ENCODE measurements around the gene INS. TPM values are rescaled to one million over a fixed set of nuclear protein-coding genes. Genes with fewer than 3 reads are reported as not detected.

INS gene
- polyA plus RNA-seq, 1 experiment: not detected

GRCh38 chr11:2155511-2155910, 5.5 kb downstream of the INS start:
- DNase-seq (ENCODE audit: low read depth, low spot score): no peak
- H3K27me3 ChIP-seq (ENCODE audit: control insufficient read depth, insufficient read depth, low read length): peaks cover 16% of the 10 kb centered on the region
- ChIA-PET CTCF (interaction anchor here (0.6 to 14.8 kb wide), 13 partner anchors 8 to 503 kb away, joined by 3 to 557 read pairs (median 5); partner anchors contain the start of genes MRPL23 and TNNI2), POLR2A (no interaction called here)
- H3K4me3 ChIP-seq (ENCODE audit: low read depth, low read length): no peak overlapping the region
- TF ChIP-seq CTCF (IDR thresholded peaks at IDR 0.05; ENCODE audit: low read depth, low read length): no peak
- no peak overlapping the region for H3K27ac ChIP-seq (ENCODE audit: low read depth, low read length)
- H3K9me3 ChIP-seq (ENCODE audit: control insufficient read depth, insufficient read depth, low read length): no peaks in the 10 kb centered on the region; the same call in 1 of the 2 replicates

GRCh38 chr11:2154889-2155288, 6.1 kb downstream of the INS start:
- CTCF ChIA-PET: interaction anchor here (1.3 to 14.8 kb wide), 6 partner anchors 118 to 502 kb away, joined by 3 to 557 read pairs (median 58); partner anchors contain the start of gene SYT8
- Histone ChIP-seq H3K27ac (ENCODE audit: low read depth, low read length) (no peak overlapping the region), H3K4me3 (ENCODE audit: low read depth, low read length) (no peak overlapping the region), H3K27me3 (ENCODE audit: control insufficient read depth, insufficient read depth, low read length) (peaks cover 21% of the 10 kb centered on the region), H3K9me3 (ENCODE audit: control insufficient read depth, insufficient read depth, low read length) (no peaks in the 10 kb centered on the region; the same call in 1 of the 2 replicates)
- no peak for DNase-seq (ENCODE audit: low read depth, low spot score)
- POLR2A ChIA-PET: no interaction called here
- no peak for TF ChIP-seq CTCF (IDR thresholded peaks at IDR 0.05; ENCODE audit: low read depth, low read length)

- Histone ChIP-seq H3K27me3 (ENCODE audit: control insufficient read depth, insufficient read depth, low read length) (peaks cover 28% of the 10 kb centered on the region), H3K4me3 (ENCODE audit: low read depth, low read length) (no peak overlapping the region), H3K9me3 (ENCODE audit: control insufficient read depth, insufficient read depth, low read length) (no peaks in the 10 kb centered on the region; the same call in 1 of the 2 replicates), H3K27ac (ENCODE audit: low read depth, low read length) (no peak overlapping the region)
- CTCF ChIA-PET: interaction anchor here (1.4 to 14.8 kb wide), 6 partner anchors 117 to 502 kb away, joined by 4 to 557 read pairs (median 58); partner anchors contain the start of gene SYT8
- POLR2A ChIA-PET: no interaction called here
- DNase-seq (ENCODE audit: low read depth, low spot score): no peak
- TF ChIP-seq CTCF (IDR thresholded peaks at IDR 0.05; ENCODE audit: low read depth, low read length): no peak
Observed at GRCh38 chr11:2154195-2154585, 6.8 kb downstream of the INS start.

GRCh38 chr11:2153581-2154194, 7.3 kb downstream of the INS start:
- POLR2A ChIA-PET: no interaction called here

More at GRCh38 chr11:2153581-2154194, 7.3 kb downstream of the INS start:
- Histone ChIP-seq H3K27me3 (ENCODE audit: control insufficient read depth, insufficient read depth, low read length) (peaks cover 33% of the 10 kb centered on the region), H3K4me3 (ENCODE audit: low read depth, low read length) (no peak overlapping the region), H3K9me3 (ENCODE audit: control insufficient read depth, insufficient read depth, low read length) (no peaks in the 10 kb centered on the region; the same call in 1 of the 2 replicates), H3K27ac (ENCODE audit: low read depth, low read length) (no peak overlapping the region)
- DNase-seq (ENCODE audit: low read depth, low spot score): no peak
- CTCF ChIA-PET: interaction anchor here (0.5 to 14.8 kb wide), 9 partner anchors 16 to 501 kb away, joined by 4 to 557 read pairs (median 41); partner anchors contain the start of gene SYT8
- TF ChIP-seq CTCF (IDR thresholded peaks at IDR 0.05; ENCODE audit: low read depth, low read length): no peak

Measured in AG04450 (cell line).